HEK293 (cell line): Measurements from ENCODE around the gene SUPT5H.

Source experiments
- CTCF ChIA-PET: fragments of 350-600 bp; formaldehyde crosslinking; extraction: SDS; loops from one replicate; lab custom pipeline; 2021; ENCODE audit warnings: antibody characterized with exemption; lab: Yijun Ruan, JAX
- POLR2A ChIA-PET: fragments of 300-600 bp; formaldehyde crosslinking; extraction: SDS; loops from one replicate; lab custom pipeline; 2020; ENCODE audit warnings: antibody characterized with exemption, inconsistent platforms; lab: Yijun Ruan, JAX
- H3K27ac ChIP-seq: fragments of 200-500 bp; sonication (Bioruptor generic); 2 replicates; pipeline ENCODE4 v1.5.1; 2014; ENCODE audit warnings: low read depth, low read length, control low read depth, inconsistent platforms; ENCODE audit errors: extremely low read depth
- H3K36me3 ChIP-seq, 2 experiments: fragments of 200-500 bp in 1 of 2; sonication (Bioruptor generic) in 1 of 2; 1 replicate in 1 of 2; 2 replicates in 1 of 2; pipeline ENCODE4 v1.5.1; 2014 to 2017; ENCODE audit warnings: inconsistent platforms in 2 of 2, low read length in 2 of 2; ENCODE audit not compliant: control insufficient read depth in 2 of 2, insufficient read depth in 1 of 2
- H3K4me1 ChIP-seq: fragments of 200-500 bp; sonication (Bioruptor generic); 2 replicates; pipeline ENCODE4 v1.5.1; 2014; ENCODE audit warnings: mild to moderate bottlenecking, low read length, inconsistent platforms; ENCODE audit not compliant: control insufficient read depth, insufficient read depth
- H3K4me3 ChIP-seq: 2 replicates; pipeline ENCODE4 v1.5.1; 2011; ENCODE audit warnings: low read depth, mild to moderate bottlenecking, control low read depth, low read length, moderate library complexity
- H3K9me3 ChIP-seq: fragments of 200-500 bp; sonication (Bioruptor generic); 2 replicates; pipeline ENCODE4 v1.5.1; 2014; ENCODE audit warnings: low read depth, low read length, inconsistent platforms; ENCODE audit not compliant: control insufficient read depth, insufficient read depth
- GLIS2 ChIP-seq: fragments of 450-650 bp; formaldehyde crosslinking; IDR thresholded peaks from 2 replicates; pipeline ENCODE4 v1.5.1; 2016; ENCODE audit warnings: missing biosample characterization, missing genetic modification characterization
- KLF1 ChIP-seq: fragments of 450-650 bp; formaldehyde crosslinking; IDR thresholded peaks from 2 replicates; pipeline ENCODE4 v1.5.1; 2016; ENCODE audit warnings: missing biosample characterization, missing genetic modification characterization
- PRDM1 ChIP-seq: fragments of 450-650 bp; formaldehyde crosslinking; IDR thresholded peaks from 2 replicates; pipeline ENCODE4; 2016; ENCODE audit warnings: missing biosample characterization, missing genetic modification characterization
- ZBTB17 ChIP-seq: fragments of 450-650 bp; formaldehyde crosslinking; IDR thresholded peaks from 2 replicates; pipeline ENCODE4 v1.5.1; 2016; ENCODE audit warnings: missing biosample characterization, missing genetic modification characterization
- ZBTB6 ChIP-seq: fragments of 450-650 bp; formaldehyde crosslinking; IDR thresholded peaks from 2 replicates; pipeline ENCODE4 v1.5.1; 2017; ENCODE audit warnings: missing biosample characterization, missing genetic modification characterization
- ZNF10 ChIP-seq: fragments of 450-650 bp; formaldehyde crosslinking; IDR thresholded peaks from 2 replicates; pipeline ENCODE4 v1.5.1; 2017; ENCODE audit warnings: missing biosample characterization, missing genetic modification characterization
- ZNF121 ChIP-seq: fragments of 450-650 bp; formaldehyde crosslinking; IDR thresholded peaks from 2 replicates; pipeline ENCODE4 v1.5.1; 2016; ENCODE audit warnings: missing biosample characterization, missing genetic modification characterization
- ZNF140 ChIP-seq: fragments of 450-650 bp; formaldehyde crosslinking; IDR thresholded peaks from 2 replicates; pipeline ENCODE4 v1.5.1; 2016; ENCODE audit warnings: missing biosample characterization, missing genetic modification characterization
- ZNF175 ChIP-seq: fragments of 450-650 bp; formaldehyde crosslinking; IDR thresholded peaks from 2 replicates; pipeline ENCODE4 v1.5.1; 2016; ENCODE audit warnings: missing biosample characterization, missing genetic modification characterization
- ZNF202 ChIP-seq: fragments of 450-650 bp; formaldehyde crosslinking; IDR thresholded peaks from 2 replicates; pipeline ENCODE4 v1.5.1; 2016; ENCODE audit warnings: missing biosample characterization, missing genetic modification characterization, borderline replicate concordance
- ZNF416 ChIP-seq: fragments of 450-650 bp; formaldehyde crosslinking; IDR thresholded peaks from 2 replicates; pipeline ENCODE4 v1.5.1; 2016; ENCODE audit warnings: missing biosample characterization, missing genetic modification characterization
- ZNF548 ChIP-seq: fragments of 450-650 bp; formaldehyde crosslinking; IDR thresholded peaks from 2 replicates; pipeline ENCODE4 v1.5.1; 2016; ENCODE audit warnings: missing biosample characterization, missing genetic modification characterization
- ZNF639 ChIP-seq: fragments of 450-650 bp; formaldehyde crosslinking; IDR thresholded peaks from 2 replicates; pipeline ENCODE4 v1.5.1; 2016; ENCODE audit warnings: missing biosample characterization, missing genetic modification characterization
- ZNF645 ChIP-seq: fragments of 450-650 bp; formaldehyde crosslinking; IDR thresholded peaks from 2 replicates; pipeline ENCODE4; 2016; ENCODE audit warnings: missing biosample characterization, missing genetic modification characterization
- ZNF785 ChIP-seq: fragments of 450-650 bp; formaldehyde crosslinking; IDR thresholded peaks from 2 replicates; pipeline ENCODE4 v1.5.1; 2016; ENCODE audit warnings: missing biosample characterization, missing genetic modification characterization
- TF ChIP-seq, protein P1 (sequence below): fragments of 450-650 bp; formaldehyde crosslinking; IDR thresholded peaks from 2 replicates; pipeline ENCODE4 v1.5.1; 2016; ENCODE audit warnings: missing biosample characterization, missing genetic modification characterization, borderline replicate concordance
- TF ChIP-seq, protein P2 (sequence below): fragments of 450-650 bp; formaldehyde crosslinking; conservative IDR thresholded peaks from 2 replicates; pipeline ENCODE4 v1.5.1; 2016; ENCODE audit warnings: low read depth, missing biosample characterization, missing genetic modification characterization

The SUPT5H gene

DNA sequence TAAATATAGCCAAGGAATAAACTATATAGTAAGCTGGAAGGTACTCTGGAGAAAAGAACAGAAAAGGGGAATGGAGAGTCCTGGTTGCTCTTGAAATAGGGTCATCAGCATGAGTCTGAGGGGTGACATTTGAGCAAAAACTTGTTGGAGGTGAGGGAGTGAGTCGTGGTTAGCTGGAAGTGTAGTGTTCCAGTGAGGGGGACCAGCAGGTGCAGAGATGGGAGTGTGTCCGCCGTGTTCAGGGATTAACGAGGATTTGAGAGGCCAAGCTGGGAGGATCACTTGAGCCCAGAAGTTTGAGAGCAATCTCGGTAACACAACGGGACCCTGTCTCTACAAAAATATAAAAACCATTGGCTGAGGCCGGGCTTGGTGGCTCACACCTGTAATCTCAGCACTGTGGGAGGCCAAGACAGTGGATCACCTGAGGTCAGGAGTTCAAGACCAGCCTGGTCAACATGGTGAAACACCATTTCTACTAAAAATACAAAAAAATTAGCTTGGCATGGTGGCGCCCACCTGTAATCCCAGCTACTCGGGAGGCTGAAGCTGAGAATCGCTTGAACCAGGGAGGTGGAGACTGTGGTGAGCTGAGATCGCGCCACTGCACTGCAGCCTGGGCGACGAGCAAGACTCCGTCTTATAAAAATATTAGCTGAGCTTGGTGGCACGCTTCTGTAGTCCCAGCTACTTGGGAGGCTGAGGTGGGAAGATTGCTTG, 1.1 kb downstream of the SUPT5H start (continued):
- TF ChIP-seq ZNF645: no peak
- no peak for TF ChIP-seq ZNF121 (tag by site-specific recombination)
- TF ChIP-seq, protein P1, sequence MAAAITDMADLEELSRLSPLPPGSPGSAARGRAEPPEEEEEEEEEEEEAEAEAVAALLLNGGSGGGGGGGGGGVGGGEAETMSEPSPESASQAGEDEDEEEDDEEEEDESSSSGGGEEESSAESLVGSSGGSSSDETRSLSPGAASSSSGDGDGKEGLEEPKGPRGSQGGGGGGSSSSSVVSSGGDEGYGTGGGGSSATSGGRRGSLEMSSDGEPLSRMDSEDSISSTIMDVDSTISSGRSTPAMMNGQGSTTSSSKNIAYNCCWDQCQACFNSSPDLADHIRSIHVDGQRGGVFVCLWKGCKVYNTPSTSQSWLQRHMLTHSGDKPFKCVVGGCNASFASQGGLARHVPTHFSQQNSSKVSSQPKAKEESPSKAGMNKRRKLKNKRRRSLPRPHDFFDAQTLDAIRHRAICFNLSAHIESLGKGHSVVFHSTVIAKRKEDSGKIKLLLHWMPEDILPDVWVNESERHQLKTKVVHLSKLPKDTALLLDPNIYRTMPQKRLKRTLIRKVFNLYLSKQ: no peak
- TF ChIP-seq ZNF416 (tag by site-specific recombination): no peak
- no peak for TF ChIP-seq ZNF202 (tag by site-specific recombination)
- TF ChIP-seq ZNF140 (tag by site-specific recombination): no peak
- TF ChIP-seq KLF1: no peak
- TF ChIP-seq, protein P2, sequence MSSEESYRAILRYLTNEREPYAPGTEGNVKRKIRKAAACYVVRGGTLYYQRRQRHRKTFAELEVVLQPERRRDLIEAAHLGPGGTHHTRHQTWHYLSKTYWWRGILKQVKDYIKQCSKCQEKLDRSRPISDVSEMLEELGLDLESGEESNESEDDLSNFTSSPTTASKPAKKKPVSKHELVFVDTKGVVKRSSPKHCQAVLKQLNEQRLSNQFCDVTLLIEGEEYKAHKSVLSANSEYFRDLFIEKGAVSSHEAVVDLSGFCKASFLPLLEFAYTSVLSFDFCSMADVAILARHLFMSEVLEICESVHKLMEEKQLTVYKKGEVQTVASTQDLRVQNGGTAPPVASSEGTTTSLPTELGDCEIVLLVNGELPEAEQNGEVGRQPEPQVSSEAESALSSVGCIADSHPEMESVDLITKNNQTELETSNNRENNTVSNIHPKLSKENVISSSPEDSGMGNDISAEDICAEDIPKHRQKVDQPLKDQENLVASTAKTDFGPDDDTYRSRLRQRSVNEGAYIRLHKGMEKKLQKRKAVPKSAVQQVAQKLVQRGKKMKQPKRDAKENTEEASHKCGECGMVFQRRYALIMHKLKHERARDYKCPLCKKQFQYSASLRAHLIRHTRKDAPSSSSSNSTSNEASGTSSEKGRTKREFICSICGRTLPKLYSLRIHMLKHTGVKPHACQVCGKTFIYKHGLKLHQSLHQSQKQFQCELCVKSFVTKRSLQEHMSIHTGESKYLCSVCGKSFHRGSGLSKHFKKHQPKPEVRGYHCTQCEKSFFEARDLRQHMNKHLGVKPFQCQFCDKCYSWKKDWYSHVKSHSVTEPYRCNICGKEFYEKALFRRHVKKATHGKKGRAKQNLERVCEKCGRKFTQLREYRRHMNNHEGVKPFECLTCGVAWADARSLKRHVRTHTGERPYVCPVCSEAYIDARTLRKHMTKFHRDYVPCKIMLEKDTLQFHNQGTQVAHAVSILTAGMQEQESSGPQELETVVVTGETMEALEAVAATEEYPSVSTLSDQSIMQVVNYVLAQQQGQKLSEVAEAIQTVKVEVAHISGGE (tag by site-specific recombination): no peak
- no peak for TF ChIP-seq ZBTB17 (tag by site-specific recombination)
- no peak for TF ChIP-seq ZNF785 (tag by site-specific recombination)
- TF ChIP-seq ZNF175 (tag by site-specific recombination): no peak
- TF ChIP-seq ZNF10 (tag by site-specific recombination): 0 out of 2 replicates have a peak, but pooled peaks have one; percentile 59
- TF ChIP-seq ZBTB6: no peak
- no peak for TF ChIP-seq GLIS2 (tag by site-specific recombination)
- no peak for TF ChIP-seq ZNF639 (tag by site-specific recombination)

DNA sequence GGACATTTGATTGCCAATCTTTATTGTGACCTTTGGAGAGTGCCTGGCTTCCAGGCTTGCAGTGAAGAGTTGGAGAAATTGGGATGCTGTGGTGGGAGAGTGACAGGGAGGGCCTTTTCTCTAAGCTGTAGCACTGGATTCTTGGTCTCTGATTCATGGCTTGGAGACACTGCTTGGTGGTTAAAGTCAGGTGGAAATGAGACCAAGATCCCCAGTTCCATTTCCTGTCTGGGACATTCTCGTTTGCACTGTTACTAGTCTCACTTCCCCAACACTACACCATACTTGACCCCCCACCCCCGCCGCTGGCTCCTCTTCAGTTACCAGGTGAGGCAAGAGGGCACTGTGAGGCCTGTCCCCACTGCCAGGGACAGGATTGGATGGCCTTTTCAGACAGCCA, 2.9 kb downstream of the SUPT5H start:
- peak overlapping the region; percentile 4; the same call in 1 of the 2 replicates for H3K27ac ChIP-seq
- TF ChIP-seq ZNF548: no peak
- peak; percentile 88 for TF ChIP-seq PRDM1
- TF ChIP-seq, all 188 proteins: peak for 1
- ChIA-PET POLR2A (interaction anchor here (8.1 kb wide), 1 partner anchor 13 kb away, joined by 199 read pairs; the partner anchor contains the start of gene RPS16), CTCF (interaction anchor here (0.6 to 3.1 kb wide), 7 partner anchors 8 to 225 kb away, joined by 3 to 12 read pairs (median 3); partner anchors contain the start of genes EID2B and PLEKHG2)
- peaks cover 23% of the 10 kb centered on the region for H3K4me1 ChIP-seq
- no peak overlapping the region for H3K4me3 ChIP-seq
- no peaks in the 10 kb centered on the region; the same call in 1 of the 2 replicates for H3K9me3 ChIP-seq
- H3K36me3 ChIP-seq: peaks cover 58 to 84% of the 10 kb centered on the region in 2 experiments
